ENCODE measurements around the gene NKX1-2.

The NKX1-2 gene

DNA sequence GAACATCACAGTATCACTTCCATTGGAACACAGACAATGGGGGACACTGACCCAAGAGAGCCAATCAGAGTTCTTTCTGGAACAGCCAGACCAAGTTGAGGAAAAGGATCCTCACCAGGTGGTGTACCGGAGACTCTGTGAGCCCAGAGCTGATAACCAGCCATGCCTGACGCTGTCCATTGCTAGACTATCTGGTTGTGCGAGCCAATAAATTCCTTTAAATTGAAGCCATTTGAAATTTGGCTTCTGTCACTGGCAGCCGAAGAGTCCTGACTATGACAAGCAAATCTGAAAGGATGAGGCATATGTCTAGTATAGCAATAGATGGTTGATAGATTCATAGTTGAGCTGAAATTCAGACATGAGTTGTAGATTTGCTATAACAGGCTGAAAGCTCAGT lies 8.6 kb upstream of the NKX1-2 start:
- no peak overlapping the region for H3K4me3 ChIP-seq (replicated peaks; ENCODE audit: low read depth, low read length)
- H3K36me3 ChIP-seq (ENCODE audit: control insufficient read depth, insufficient read depth, low read length) = no peaks in the 10 kb centered on the region
- no peaks in the 10 kb centered on the region; the same call in 1 of the 2 replicates for H3K27me3 ChIP-seq (replicated peaks; ENCODE audit: control insufficient read depth, insufficient read depth, low read length)
- no peak for DNase-seq (ENCODE audit: extremely low read depth, insufficient read length)
- TF ChIP-seq, protein P1, sequence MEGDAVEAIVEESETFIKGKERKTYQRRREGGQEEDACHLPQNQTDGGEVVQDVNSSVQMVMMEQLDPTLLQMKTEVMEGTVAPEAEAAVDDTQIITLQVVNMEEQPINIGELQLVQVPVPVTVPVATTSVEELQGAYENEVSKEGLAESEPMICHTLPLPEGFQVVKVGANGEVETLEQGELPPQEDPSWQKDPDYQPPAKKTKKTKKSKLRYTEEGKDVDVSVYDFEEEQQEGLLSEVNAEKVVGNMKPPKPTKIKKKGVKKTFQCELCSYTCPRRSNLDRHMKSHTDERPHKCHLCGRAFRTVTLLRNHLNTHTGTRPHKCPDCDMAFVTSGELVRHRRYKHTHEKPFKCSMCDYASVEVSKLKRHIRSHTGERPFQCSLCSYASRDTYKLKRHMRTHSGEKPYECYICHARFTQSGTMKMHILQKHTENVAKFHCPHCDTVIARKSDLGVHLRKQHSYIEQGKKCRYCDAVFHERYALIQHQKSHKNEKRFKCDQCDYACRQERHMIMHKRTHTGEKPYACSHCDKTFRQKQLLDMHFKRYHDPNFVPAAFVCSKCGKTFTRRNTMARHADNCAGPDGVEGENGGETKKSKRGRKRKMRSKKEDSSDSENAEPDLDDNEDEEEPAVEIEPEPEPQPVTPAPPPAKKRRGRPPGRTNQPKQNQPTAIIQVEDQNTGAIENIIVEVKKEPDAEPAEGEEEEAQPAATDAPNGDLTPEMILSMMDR (IDR thresholded peaks at IDR 0.05; ENCODE audit: insufficient read depth, low read length, poor library complexity, severe bottlenecking) = no peak

GRCh38 chr10:124455441-124455840 lies 5.6 kb upstream of the NKX1-2 start:
- no peak for DNase-seq (ENCODE audit: extremely low read depth, insufficient read length)
- Histone ChIP-seq H3K4me3 (replicated peaks; ENCODE audit: low read depth, low read length) (no peak overlapping the region), H3K27me3 (replicated peaks; ENCODE audit: control insufficient read depth, insufficient read depth, low read length) (no peaks in the 10 kb centered on the region; the same call in 1 of the 2 replicates), H3K36me3 (ENCODE audit: control insufficient read depth, insufficient read depth, low read length) (no peaks in the 10 kb centered on the region)
- TF ChIP-seq, protein P1 (IDR thresholded peaks at IDR 0.05; ENCODE audit: insufficient read depth, low read length, poor library complexity, severe bottlenecking) = no peak

GRCh38 chr10:124453960-124454610 lies 4.2 kb upstream of the NKX1-2 start:
- TF ChIP-seq, protein P1 (IDR thresholded peaks at IDR 0.05; ENCODE audit: insufficient read depth, low read length, poor library complexity, severe bottlenecking) = no peak
- DNase-seq (ENCODE audit: extremely low read depth, insufficient read length) = no peak
- peaks cover 3% of the 10 kb centered on the region; the same call in 1 of the 2 replicates for H3K27me3 ChIP-seq (replicated peaks; ENCODE audit: control insufficient read depth, insufficient read depth, low read length)
- no peaks in the 10 kb centered on the region for H3K36me3 ChIP-seq (ENCODE audit: control insufficient read depth, insufficient read depth, low read length)
- H3K4me3 ChIP-seq (replicated peaks; ENCODE audit: low read depth, low read length) = no peak overlapping the region

DNA sequence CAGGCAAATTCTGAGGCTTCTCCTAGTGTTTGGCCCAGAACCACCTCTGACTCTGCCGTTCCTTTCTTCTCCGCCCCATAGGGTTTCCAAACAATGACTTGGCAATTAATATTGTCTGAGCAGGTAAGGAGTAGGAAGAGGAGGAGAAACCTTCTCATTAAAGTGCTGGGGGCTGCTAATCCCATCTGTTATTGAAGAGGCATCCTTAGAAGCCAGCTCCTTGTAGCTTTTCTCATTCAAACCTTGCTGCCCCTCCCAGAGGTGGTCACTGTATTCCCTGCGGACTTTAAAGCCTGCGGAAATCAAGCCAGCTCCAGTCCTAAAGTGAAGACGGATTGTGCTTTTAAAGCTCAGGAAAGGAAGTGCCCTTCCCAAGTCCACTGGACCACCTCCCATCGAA lies 1.4 kb upstream of the NKX1-2 start:
- no peak for DNase-seq (ENCODE audit: extremely low read depth, insufficient read length)
- H3K4me3 ChIP-seq (replicated peaks; ENCODE audit: low read depth, low read length) = no peak overlapping the region

GRCh38 chr10:124450783-124451057 lies 885 bp upstream of the NKX1-2 start:
- no peak for DNase-seq (ENCODE audit: extremely low read depth, insufficient read length)
- Histone ChIP-seq H3K4me3 (replicated peaks; ENCODE audit: low read depth, low read length) (no peak overlapping the region), H3K36me3 (ENCODE audit: control insufficient read depth, insufficient read depth, low read length) (no peaks in the 10 kb centered on the region), H3K27me3 (replicated peaks; ENCODE audit: control insufficient read depth, insufficient read depth, low read length) (peaks cover 6% of the 10 kb centered on the region; the same call in 1 of the 2 replicates)
- TF ChIP-seq, protein P1 (IDR thresholded peaks at IDR 0.05; ENCODE audit: insufficient read depth, low read length, poor library complexity, severe bottlenecking) = no peak

More for the DNA sequence above, 1.4 kb upstream of the NKX1-2 start:
- TF ChIP-seq, protein P1 (IDR thresholded peaks at IDR 0.05; ENCODE audit: insufficient read depth, low read length, poor library complexity, severe bottlenecking) = no peak
- Histone ChIP-seq H3K27me3 (replicated peaks; ENCODE audit: control insufficient read depth, insufficient read depth, low read length) (peaks cover 6% of the 10 kb centered on the region; the same call in 1 of the 2 replicates), H3K36me3 (ENCODE audit: control insufficient read depth, insufficient read depth, low read length) (no peaks in the 10 kb centered on the region)

Data from GM06990 (cell line).